Right ventricle myocardium inferior (tissue), 1 donor: ENCODE measurements around the gene LRRC27. TPM values are rescaled to one million over a fixed set of nuclear protein-coding genes. Genes with fewer than 3 reads are reported as not detected.

Source experiments
- ATAC-seq: fragments of 200-7000 bp; cut with Tn5 transposase; one replicate; pipeline ENCODE4 v1.9.1; 2020; ENCODE audit warnings: mild to moderate bottlenecking, moderate library complexity
- DNase-seq: peaks from one replicate; pipeline ENCODE4 v3.0.0; 2021; ENCODE audit errors: missing footprints
- intact Hi-C: fragments of 100-400 bp; cut with DNase I; formaldehyde crosslinking; loops from one replicate; pipeline ENCODE4 v1.11.0; 2022
- total RNA-seq: library from RNA; stranded (reverse); fragmentation: NEBNext Ultra II Directional; extraction: Animal tissue kit (Norgen Biotek cat#: 25700); gene quantifications from one replicate; pipeline ENCODE4 v1.2.1, GENCODE V29; 2021
- donor health status: DM: no; HTN: yes; CAD: no; lungs with severe emphysema.

Gene LRRC27
- total RNA-seq, 1 donor from 2014 or later: 4.2 TPM

DNA sequence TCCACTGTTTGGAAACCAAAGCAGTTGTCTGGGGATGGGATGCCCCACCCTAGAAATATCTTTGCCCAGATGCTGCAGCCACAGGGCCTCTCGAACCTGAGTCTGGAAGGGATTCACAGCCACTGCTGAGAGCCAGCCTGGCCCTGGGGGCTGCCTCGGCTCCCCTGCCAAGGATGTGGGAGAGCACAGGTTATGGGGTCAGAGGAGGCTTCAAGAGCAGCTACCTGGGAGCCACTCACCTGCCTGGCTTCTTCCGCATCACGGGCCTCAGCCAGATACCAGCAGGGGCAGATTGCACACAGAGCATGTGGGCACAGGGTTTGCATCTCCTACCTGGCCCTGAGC is 59.7 kb downstream of the LRRC27 start:
- DNase-seq: peak; percentile 44
- ATAC-seq: no peak
- intact Hi-C loops: no loop called here

DNA sequence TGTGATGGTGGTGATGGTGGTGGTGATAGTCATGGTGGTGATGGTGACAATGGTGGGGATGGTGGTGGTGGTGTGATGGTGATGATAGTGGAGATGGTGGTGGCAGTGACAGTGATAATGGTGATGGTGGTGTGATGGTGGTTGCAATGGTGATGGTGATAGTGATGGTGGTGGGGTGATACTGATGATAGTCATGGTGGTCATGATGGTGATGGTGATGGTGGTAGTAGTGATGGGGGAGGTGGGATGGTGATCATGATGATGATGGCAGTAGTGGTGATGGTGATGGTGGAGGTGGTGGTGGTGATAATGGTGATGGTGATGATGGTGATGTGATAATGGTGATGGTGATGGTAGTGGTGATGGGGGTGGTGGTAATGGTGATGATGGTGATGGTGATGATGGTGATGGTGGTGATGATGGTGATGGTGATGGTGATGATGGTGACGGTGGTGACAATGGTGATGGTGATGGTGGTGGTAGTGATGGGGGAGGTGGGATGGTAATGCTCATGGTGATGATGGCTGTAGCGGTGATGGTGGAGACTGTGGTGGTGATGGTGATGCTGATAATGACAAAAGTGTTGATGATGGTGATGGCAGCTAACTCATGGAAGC is 60.3 kb downstream of the LRRC27 start:
- ATAC-seq (no peak), DNase-seq (no peak)
- intact Hi-C loops: no loop called here

DNA sequence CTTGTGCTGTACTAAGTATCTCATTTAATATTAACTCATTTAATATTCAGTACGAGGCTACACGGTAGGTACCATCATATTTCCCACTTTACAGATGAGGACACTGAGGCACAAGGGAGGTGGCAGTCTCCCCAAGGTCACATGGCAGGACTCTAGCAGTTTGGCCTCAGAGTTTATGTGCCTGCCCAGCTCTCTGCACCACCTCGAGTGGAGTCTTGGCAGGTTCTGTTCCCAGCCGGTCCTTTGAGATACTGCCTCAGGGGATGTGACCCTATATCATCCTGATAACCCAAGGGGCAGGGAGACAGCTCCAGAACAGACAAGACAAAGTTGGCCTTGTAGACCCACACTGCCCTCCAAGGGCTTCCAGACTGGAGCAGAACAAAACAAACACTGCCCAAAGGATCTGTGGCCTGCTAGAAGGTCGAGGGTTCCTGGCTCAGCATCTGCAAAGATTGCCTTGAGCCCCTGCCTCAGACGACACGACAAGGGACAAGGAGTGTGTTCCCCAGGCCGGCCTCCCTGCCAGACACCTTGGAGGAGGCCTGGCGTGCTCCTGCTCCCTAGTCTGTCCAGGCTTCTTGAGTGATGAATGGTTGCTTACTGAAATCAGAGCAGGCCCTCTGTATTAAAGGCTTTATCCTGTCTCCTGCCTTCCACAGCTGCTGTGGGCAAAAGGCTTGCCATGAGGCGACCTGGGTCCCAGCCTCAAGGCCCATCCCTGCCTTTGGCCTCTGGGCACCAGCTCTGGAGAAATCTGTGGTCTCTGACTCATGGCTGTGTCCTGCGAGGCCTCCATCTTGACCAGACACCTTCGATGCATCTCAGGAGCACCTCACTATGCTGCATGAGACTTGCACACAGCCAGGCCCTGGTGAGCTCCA is 61.1 kb downstream of the LRRC27 start:
- DNase-seq: peak; percentile 13
- no peak for ATAC-seq
- intact Hi-C loops: no loop called here

DNA sequence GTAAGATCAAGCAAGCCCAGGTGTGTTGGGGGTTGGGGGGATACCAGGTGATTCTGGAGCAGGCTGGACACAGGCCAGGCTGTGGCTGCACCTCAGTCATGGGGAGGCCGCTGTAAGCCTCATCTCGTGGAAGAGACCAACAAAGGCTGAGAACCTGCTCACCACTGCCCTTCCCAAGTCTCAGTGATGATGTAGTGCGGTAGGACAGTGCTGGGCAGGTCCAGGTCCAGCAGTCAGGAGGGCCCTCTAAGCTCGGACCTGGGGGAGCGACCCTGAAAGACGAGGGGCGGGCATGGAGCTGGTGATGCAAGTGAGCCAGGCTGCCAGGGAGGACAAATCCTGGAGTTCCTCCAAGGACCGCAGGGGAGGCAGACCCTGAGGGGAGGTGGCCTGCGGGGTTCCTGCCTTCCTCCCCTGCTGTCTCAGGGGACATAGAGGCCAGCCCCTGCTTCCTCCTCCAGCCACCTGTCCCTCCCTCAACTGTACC is 61.7 kb downstream of the LRRC27 start:
- ATAC-seq (no peak), DNase-seq (peak; percentile 65)
- intact Hi-C loops: loop anchor here (2.0 kb wide), 1 partner anchor 61 kb away; the partner anchor contains the start of gene LRRC27

DNA sequence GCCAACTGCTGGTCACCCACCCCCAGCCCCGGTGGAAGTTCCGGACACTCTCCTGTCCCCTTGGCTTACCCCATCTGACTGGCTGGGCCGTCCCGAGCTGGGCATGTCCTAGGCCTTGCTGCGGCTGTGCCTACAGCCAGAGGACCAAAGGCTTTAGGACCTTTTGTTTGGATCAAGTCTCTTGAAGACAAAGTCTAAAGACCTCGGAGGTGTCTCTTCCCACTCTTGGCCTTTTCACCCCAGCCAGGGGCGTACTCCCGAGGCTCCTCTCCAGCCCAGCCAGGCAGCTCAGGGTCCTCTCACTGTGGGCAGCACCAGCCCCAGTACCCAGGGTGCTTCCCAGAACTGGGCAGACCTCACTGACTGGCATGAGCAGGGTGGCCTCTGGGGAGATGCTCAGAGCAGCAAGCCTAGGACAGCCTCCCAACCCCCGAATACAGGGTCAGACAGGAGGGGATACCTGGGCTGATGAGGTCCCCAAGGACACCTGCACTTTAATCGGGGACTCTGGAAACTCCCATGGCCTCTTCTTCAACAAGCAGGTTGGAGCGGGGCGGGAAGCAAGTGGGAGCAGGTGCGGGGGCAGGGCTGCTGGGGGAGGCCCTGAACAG is 62.3 kb downstream of the LRRC27 start:
- ATAC-seq: no peak
- intact Hi-C loops: loop anchor here (2.0 kb wide), 1 partner anchor 62 kb away; the partner anchor contains the start of gene LRRC27

DNA sequence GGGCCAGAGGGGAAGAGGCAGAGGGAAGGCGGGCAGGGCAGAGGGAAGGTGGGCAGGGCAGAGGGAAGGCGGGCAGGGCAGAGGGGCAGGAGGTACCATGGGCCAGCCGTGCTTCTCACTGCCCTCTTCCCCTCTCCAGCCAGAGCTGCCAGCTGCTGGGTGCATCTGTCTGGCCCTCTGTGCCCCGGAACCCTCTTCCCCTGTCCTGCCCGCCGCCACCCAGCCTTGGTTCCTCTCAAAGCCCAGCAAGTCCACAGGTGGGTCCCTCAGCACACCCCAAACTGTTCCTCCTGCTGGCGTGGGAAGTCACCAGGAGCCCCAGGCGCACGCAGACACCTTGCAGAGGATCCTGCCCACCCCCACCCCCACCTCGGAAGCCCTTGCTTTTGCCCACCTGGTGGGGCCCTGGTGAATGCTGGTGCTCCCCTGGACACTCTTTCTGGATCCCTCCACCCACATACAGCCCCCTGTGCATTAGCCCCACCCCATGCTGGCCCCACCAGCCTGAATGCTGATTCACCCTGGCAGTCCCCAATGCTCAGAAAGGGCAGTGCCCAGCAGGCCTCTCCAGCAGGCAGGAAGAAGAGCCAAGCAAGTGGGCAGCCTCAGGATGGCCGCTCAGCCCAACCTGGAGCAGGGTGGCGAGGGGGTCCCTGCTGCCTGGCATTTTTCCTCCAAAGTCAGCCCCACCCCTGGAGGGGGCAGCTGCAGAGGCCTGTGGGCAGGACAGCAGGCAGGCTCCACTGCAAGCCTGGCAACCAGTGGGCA is 63.1 kb downstream of the LRRC27 start:
- ATAC-seq: no peak
- peak; percentile 51 for DNase-seq
- intact Hi-C loops: loop anchor here (2.0 to 5.0 kb wide), 2 partner anchors 62 to 242 kb away; partner anchors contain the start of gene LRRC27

More for the DNA sequence above, 62.3 kb downstream of the LRRC27 start:
- DNase-seq: peak; percentile 46

DNA sequence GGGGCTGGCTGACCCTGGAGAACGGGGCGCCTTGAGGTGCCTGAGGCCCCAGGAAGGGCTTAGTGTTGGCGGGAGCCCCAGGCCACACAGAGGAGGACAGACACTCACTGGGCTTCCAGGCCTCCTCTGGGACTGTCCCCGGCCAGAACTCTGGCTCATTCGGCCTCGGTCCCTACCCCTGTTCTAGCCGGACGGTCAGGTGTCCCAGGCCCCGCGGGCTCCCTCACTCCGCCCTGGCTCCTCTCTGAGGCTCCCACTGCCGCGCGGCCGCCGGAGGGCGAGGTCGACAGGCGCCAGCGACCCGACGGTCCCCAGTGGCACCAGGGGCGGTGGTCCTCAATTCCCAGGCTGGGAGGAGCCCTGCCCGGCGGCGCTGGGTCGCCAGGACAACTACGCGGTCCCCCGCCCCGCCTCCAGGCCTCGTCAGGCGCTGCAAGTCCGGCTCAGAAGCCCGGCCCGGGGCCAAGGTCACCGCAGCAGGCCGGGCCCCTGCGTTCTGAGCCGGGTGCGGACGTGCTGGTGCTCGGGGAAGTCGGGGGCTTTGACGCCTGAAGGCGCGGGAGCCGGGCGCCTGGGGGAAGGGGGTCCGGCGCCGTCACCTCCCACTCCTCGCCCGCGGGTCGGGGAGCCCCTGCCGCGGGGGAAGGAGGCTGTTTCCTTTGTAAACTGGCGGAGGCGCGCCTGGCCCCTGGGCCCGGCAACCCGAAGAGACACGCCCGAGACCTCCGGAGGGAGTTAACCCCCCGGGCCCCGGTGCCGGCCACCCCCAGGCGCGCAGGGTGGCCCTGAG is 63.9 kb downstream of the LRRC27 start:
- ATAC-seq: peak; percentile 71
- intact Hi-C loops: loop anchor here (2.0 to 5.0 kb wide), 2 partner anchors 63 to 241 kb away; partner anchors contain the start of gene LRRC27
- DNase-seq: peak; percentile 89

DNA sequence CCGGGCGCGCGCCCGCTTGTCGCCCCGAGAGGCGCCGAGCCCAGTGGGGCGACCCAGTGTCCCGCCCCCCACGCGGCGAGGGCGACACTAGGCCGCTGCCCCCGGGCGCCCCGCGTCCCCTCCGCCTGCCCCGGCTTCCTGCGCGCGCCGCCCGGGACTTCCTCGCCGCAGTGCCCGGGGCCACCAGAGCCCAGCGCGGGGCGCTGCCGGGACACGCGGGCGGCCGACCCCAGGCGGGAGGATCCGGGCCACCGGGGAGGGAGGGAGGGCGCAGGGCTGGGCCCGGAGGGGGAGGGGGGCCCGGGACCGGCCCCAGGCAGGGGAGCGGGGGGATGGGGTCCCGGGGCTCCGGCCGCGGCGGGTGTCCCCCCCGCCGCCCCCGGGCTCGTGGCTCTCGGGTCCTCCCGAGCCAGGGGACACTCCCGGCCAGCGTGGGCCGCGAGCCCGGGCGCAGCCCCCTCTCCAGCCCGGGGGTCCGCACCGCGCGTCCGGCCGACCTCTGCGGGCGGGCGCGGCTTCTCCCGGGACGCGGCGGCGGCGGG is 64.6 kb downstream of the LRRC27 start:
- intact Hi-C loops: loop anchor here (5.0 kb wide), 1 partner anchor 241 kb away; no protein-coding TSS in a partner anchor
- ATAC-seq: peak; percentile 53
- peak; percentile 86 for DNase-seq

DNA sequence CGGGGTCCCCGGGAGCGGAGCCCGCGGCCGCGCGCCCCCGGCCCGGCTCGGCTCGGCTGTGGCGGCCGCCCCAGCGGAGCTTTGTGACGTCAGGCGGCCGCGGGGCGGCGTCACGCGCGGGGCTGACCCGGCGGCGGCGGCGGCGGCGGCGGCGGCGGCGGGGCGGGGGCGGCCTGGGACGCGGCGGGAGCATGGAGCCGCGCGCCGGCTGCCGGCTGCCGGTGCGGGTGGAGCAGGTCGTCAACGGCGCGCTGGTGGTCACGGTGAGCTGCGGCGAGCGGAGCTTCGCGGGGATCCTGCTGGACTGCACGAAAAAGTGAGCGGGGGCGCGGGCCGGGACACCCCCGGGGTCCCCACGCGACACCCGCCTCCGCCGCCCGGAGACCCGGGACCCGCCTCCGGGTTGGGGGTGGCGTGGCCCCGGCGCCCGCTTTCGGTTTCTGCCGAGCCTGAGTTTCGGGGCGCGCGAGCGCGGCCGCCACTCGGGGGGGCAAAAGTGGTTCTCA is 65.1 kb downstream of the LRRC27 start, which contains the start of gene PWWP2B:
PWWP2B (plus strand) TSS at position 165 of the 506 bp plus-strand sequence; CDS start at position 192, 27 bp downstream.
- ATAC-seq: peak; percentile 13
- DNase-seq: peak; percentile 83
- intact Hi-C loops: loop anchor here (5.0 kb wide), 1 partner anchor 240 kb away; no protein-coding TSS in a partner anchor

DNA sequence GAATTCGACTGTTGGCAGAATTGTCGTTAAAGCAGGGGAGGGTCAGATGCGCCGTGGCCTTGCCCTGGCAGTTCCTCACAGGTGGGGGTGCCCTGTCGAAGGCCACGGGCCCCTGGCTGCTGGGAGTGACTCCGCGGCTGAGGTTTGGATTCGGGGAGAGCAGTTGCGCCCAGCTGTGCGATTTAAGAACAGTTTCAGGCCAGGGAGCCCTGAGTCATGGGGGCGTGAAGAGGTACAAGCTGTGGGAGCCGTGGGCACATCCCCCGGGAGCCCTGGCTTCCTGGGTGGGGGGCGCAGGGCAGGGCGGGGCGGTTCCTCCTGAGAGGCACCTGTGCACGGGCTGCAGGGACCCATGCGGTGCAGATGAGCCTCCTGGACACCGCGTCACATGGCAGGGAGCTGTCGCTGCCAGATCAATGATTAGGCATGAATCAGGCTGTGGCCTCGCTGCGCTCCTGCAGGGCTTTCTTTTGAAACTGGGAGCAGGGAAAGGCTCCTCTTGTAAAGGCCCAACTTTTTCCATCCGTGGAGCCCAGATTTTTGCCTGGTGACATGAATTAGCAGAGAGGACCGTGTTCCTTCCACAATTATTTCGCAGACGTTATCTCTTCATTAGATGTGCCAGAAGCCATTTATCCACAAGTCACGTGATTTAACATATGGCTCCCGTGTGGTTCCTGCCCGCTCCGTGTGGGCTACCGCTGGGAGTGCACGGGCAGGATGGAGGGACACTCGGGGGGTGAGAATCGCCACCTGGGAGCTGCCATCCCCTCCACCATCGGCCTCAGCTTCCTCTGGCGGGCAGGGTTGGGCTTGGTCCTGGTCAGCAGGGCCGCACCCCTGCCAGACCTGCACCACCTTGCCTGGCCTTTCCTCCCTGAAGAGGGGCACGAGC is 65.9 kb downstream of the LRRC27 start:
- DNase-seq (peak; percentile 74), ATAC-seq (no peak)
- intact Hi-C loops: loop anchor here (2.0 to 5.0 kb wide), 2 partner anchors 23 to 239 kb away; no protein-coding TSS in a partner anchor

DNA sequence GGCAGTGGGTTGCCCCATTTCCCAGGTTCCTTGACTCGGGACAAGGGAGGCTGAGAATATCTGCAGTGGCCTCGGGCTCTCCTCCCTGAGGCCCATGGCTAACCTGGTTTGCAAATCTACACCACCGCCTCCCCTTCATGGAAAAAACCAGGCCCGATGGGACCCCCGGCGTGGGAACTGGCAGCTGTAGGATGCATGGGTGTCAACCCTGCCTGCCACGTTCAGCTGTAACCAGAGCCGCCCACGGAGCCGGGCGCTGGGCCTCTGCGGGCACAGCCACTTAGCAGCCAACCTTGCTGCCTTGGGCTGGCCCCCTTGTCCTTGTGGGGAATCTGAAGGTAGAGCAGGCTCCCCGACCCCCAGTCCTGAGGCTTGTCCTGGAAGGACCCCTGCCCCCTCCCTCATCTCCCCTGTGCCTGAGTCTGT is 66.6 kb downstream of the LRRC27 start:
- intact Hi-C loops: loop anchor here (2.0 to 5.0 kb wide), 2 partner anchors 22 to 239 kb away; no protein-coding TSS in a partner anchor
- ATAC-seq (no peak), DNase-seq (peak; percentile 49)

DNA sequence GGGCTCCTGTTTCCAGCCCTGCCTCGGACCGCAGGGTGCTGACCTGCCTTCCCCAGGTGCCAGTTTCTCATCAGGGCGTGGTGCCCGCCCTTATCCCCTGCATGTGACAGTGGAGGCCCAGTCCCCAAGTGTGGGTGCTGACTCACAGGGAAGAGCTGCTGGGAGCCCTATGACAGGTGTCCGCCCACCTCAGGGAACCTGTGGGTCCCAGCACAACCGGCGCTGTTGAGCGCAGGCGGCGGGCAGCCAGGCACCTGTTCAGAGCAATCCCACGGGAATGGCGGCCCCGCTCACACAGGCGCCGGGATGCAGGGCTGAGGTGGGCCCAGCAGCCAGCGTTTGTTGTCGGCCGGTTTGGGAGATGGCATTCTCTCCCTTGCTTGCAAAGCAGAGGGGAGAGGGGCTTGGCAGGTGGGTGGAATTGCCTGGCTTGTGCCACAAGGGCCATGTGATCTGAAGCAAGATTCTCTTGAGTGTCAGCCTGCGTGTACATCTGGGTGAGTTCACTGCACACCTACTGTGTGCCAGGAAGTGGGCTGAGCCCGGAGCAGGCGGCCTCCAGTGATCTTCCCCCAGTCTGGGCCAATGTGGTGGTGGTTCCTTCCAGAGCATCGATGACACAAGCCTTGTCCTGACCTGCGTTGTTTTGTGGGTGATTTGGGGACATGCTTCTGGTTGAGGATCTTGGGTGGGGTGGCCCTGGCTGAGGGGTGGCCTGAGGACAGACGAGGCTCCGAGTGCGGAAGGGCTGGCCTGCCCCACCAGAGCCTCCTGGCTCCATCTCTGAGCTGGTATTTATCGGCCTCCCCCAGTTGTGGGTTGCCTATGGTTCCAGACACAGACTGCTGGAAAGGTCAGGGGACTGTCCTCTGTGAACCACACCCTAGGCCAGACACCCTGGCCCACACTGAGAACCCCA is 67.4 kb downstream of the LRRC27 start:
- ATAC-seq (no peak), DNase-seq (peak; percentile 61)
- intact Hi-C loops: loop anchor here (2.0 to 5.0 kb wide), 2 partner anchors 21 to 238 kb away; no protein-coding TSS in a partner anchor

DNA sequence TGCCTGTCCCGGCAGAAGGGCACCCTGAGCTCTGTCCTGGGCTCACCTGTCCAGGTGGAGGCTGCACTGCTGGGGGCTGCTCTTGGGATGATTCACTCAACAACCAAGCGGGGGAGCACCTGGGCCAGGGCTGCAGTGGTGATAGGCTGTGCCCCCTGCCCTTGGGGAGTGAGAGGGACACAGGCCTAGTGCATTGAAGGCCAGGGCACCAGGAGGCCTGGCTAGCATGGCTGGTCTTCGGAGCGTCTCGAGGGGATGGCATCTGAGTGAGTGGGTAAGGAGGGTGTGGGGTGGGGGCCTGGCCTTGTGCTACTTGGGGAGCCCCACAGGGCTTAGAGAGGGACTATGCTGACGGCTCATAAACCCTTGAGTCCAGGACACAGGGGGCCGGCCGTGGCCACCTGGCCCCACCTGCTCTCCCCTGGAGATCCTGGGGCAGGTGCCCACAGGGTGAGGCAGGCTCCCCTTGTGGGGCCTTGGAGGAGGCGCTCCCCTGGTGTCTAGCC is 68.1 kb downstream of the LRRC27 start:
- no peak for ATAC-seq
- peak; percentile 64 for DNase-seq
- intact Hi-C loops: no loop called here

DNA sequence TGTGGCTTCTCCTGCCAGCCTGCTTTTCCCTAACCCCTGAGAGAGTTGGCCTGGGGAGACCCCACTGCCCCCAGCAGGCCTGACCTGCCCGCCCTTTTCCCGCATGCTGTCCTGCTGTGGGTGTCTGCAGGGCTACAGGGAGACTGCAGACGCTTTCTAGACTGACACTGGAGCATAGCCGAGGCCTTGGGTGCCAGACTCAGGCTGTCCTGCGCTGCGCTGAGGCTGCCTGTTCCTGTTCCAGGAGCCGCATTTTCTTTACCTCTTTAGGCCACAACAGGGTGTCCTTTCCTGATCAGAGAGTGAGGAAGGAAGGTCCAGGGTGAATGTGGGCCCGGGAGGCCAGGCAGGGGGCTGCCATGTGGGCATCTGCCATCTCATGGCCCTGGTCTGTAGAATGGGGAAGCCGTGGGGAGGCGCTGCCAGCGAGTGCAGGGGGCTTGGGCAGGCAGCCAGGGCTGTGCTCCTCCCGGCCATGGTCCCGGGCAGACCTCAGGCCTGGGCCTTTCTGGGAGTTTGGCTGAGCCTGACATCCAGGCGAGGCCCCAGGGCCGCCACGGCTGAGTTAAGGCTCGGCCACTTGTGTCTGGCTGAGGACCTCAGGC is 68.7 kb downstream of the LRRC27 start:
- DNase-seq (peak; percentile 69), ATAC-seq (no peak)
- intact Hi-C loops: no loop called here
